ENCODE measurements around the gene LEF1.
A peak's percentile ranks its signal among the peaks of the same experiment; 100 is the strongest.

Gene LEF1

GRCh38 chr4:108146819-108147218, 21.9 kb downstream of the LEF1 start:
- DNase-seq (ENCODE audit: low read depth), result no peak

- DNase-seq (ENCODE audit: low read depth), result no peak
Observed at GRCh38 chr4:108146336-108146735, 22.4 kb downstream of the LEF1 start.

GRCh38 chr4:108144451-108144850, 24.3 kb downstream of the LEF1 start:
- DNase-seq (ENCODE audit: low read depth), result no peak

GRCh38 chr4:108143515-108143914, 25.2 kb downstream of the LEF1 start:
- DNase-seq (ENCODE audit: low read depth), result no peak

GRCh38 chr4:108142870-108143269, 25.9 kb downstream of the LEF1 start:
- no peak for DNase-seq (ENCODE audit: low read depth)

- DNase-seq (ENCODE audit: low read depth), result no peak
Observed at GRCh38 chr4:108141213-108141950, 27.4 kb downstream of the LEF1 start.

- no peak for DNase-seq (ENCODE audit: low read depth)
Observed at GRCh38 chr4:108140328-108140727, 28.4 kb downstream of the LEF1 start.

GRCh38 chr4:108139089-108139488, 29.6 kb downstream of the LEF1 start:
- DNase-seq (ENCODE audit: low read depth), result no peak

- DNase-seq (ENCODE audit: low read depth), result no peak
Observed at GRCh38 chr4:108135549-108136209, 33.1 kb downstream of the LEF1 start.

GRCh38 chr4:108130955-108131354, 37.8 kb downstream of the LEF1 start:
- no peak for DNase-seq (ENCODE audit: low read depth)

- DNase-seq (ENCODE audit: low read depth), result no peak
Observed at GRCh38 chr4:108129196-108129595, 39.5 kb downstream of the LEF1 start.

GRCh38 chr4:108126806-108127205, 41.9 kb downstream of the LEF1 start:
- DNase-seq (ENCODE audit: low read depth), result no peak

GRCh38 chr4:108120789-108121188, 47.9 kb downstream of the LEF1 start:
- no peak for DNase-seq (ENCODE audit: low read depth)

GRCh38 chr4:108119199-108119800, 49.4 kb downstream of the LEF1 start:
- no peak for DNase-seq (ENCODE audit: low read depth)

GRCh38 chr4:108118505-108118904, 50.2 kb downstream of the LEF1 start:
- DNase-seq (ENCODE audit: low read depth), result no peak

GRCh38 chr4:108117418-108118182, 51.1 kb downstream of the LEF1 start:
- no peak for DNase-seq (ENCODE audit: low read depth)

GRCh38 chr4:108116423-108117168, 52.1 kb downstream of the LEF1 start:
- no peak for DNase-seq (ENCODE audit: low read depth)

GRCh38 chr4:108115168-108115526, 53.6 kb downstream of the LEF1 start:
- no peak for DNase-seq (ENCODE audit: low read depth)

- no peak for DNase-seq (ENCODE audit: low read depth)
Observed at GRCh38 chr4:108114503-108114902, 54.2 kb downstream of the LEF1 start.

- DNase-seq (ENCODE audit: low read depth), result peak; percentile 25
Observed at GRCh38 chr4:108113229-108113628, 55.5 kb downstream of the LEF1 start.

- no peak for DNase-seq (ENCODE audit: low read depth)
Observed at GRCh38 chr4:108111781-108112180, 57.0 kb downstream of the LEF1 start.

- DNase-seq (ENCODE audit: low read depth), result no peak
Observed at GRCh38 chr4:108110450-108110849, 58.3 kb downstream of the LEF1 start.

Data from stimulated activated CD8-positive, alpha-beta memory T cell treated with anti-CD3 and anti-CD28 coated beads, Interleukin-12 subunit alpha, Interleukin-12 subunit beta, amount 100 ng/mL, for 1 hour (primary cell).